ENCODE results near the gene ZBTB7C. TPM values are rescaled to one million over a fixed set of nuclear protein-coding genes. Genes with fewer than 3 reads are reported as not detected.

ZBTB7C gene
- total and polyA plus RNA-seq, 4 donors, result 0.19 to 1.1 (median 0.45) TPM

- Histone ChIP-seq H3K9me3 (ENCODE audit: control insufficient read depth in 4 of 4, low read length in 3 of 4) (no peaks in the 10 kb centered on the region), H3K9ac (ENCODE audit: low read depth in 1 of 2, low read length in 2 of 2) (no peak overlapping the region), H3K4me1 (ENCODE audit: control insufficient read depth in 4 of 4, insufficient read depth in 4 of 4, low read length in 3 of 4) (peaks cover 0 to 7% (median 4%) of the 10 kb centered on the region in 4 donors), H3K4me3 (ENCODE audit: low read depth in 1 of 3, low read length in 3 of 3) (peak overlapping the region in 2 of 3 donors; percentile 46 to 48), H3K36me3 (ENCODE audit: control insufficient read depth in 4 of 4, insufficient read depth in 3 of 4, low read depth in 1 of 4, low read length in 3 of 4) (no peaks in the 10 kb centered on the region), H3K27ac (ENCODE audit: low read depth in 1 of 2, low read length in 2 of 2) (no peak overlapping the region), H3K27me3 (ENCODE audit: control insufficient read depth in 4 of 4, insufficient read depth in 4 of 4, low read length in 3 of 4) (no peaks in the 10 kb centered on the region)
- WGBS, result 6% methylated on average over 68 of the region's 68 CpGs
- TF ChIP-seq FOXA2 (IDR thresholded peaks at IDR 0.05), result no peak
- TF ChIP-seq HNF4A (conservative IDR thresholded peaks at IDR 0.05), result no peak
- TF ChIP-seq TAF1 (conservative IDR thresholded peaks at IDR 0.05), result no peak
- TF ChIP-seq FOXA1 (IDR thresholded peaks at IDR 0.05), result no peak
- TF ChIP-seq RXRA (IDR thresholded peaks at IDR 0.05), result no peak
- TF ChIP-seq YY1 (IDR thresholded peaks at IDR 0.05), result no peak
- TF ChIP-seq EGR1 (IDR thresholded peaks at IDR 0.05; ENCODE audit: low read depth in 2 of 2), result no peak
- no peak for TF ChIP-seq RAD21 (IDR thresholded peaks at IDR 0.05)
- peak; percentile 38 for TF ChIP-seq CTCF (IDR thresholded peaks at IDR 0.05; ENCODE audit: low read depth, low read length, missing input control)
- peak; percentile 62 for DNase-seq (ENCODE audit: low spot score)
These were observed 401.1 kb downstream of the ZBTB7C start for GRCh38 chr18:48007955-48008701.

GRCh38 chr18:48007381-48007780 is 401.8 kb downstream of the ZBTB7C start:
- Histone ChIP-seq H3K4me1 (ENCODE audit: control insufficient read depth in 4 of 4, insufficient read depth in 4 of 4, low read length in 3 of 4) (peaks cover 0 to 7% (median 4%) of the 10 kb centered on the region in 4 donors), H3K9ac (ENCODE audit: low read depth in 1 of 2, low read length in 2 of 2) (no peak overlapping the region), H3K27me3 (ENCODE audit: control insufficient read depth in 4 of 4, insufficient read depth in 4 of 4, low read length in 3 of 4) (no peaks in the 10 kb centered on the region), H3K9me3 (ENCODE audit: control insufficient read depth in 4 of 4, low read length in 3 of 4) (no peaks in the 10 kb centered on the region), H3K36me3 (ENCODE audit: control insufficient read depth in 4 of 4, insufficient read depth in 3 of 4, low read depth in 1 of 4, low read length in 3 of 4) (no peaks in the 10 kb centered on the region), H3K27ac (ENCODE audit: low read depth in 1 of 2, low read length in 2 of 2) (no peak overlapping the region), H3K4me3 (ENCODE audit: low read depth in 1 of 3, low read length in 3 of 3) (no peak overlapping the region)
- no peak for DNase-seq (ENCODE audit: low spot score)
- WGBS, result 97% methylated on average over 10 of the region's 10 CpGs
- TF ChIP-seq MAX (IDR thresholded peaks at IDR 0.05) (no peak), FOXA1 (IDR thresholded peaks at IDR 0.05) (no peak), EGR1 (IDR thresholded peaks at IDR 0.05; ENCODE audit: low read depth in 2 of 2) (no peak), HNF4G (IDR thresholded peaks at IDR 0.05) (no peak), RAD21 (IDR thresholded peaks at IDR 0.05) (no peak), JUND (IDR thresholded peaks at IDR 0.05) (no peak), CTCF (IDR thresholded peaks at IDR 0.05; ENCODE audit: low read depth, low read length, missing input control) (no peak), NR2F2 (IDR thresholded peaks at IDR 0.05) (no peak), SP1 (IDR thresholded peaks at IDR 0.05) (no peak), ATF3 (IDR thresholded peaks at IDR 0.05) (no peak), GABPA (IDR thresholded peaks at IDR 0.05 in 1 of 2, conservative IDR thresholded peaks at IDR 0.05 in 1 of 2) (no peak), REST (IDR thresholded peaks at IDR 0.05) (no peak), RXRA (IDR thresholded peaks at IDR 0.05) (no peak), HNF4A (conservative IDR thresholded peaks at IDR 0.05) (no peak), FOXA2 (IDR thresholded peaks at IDR 0.05) (no peak), TAF1 (conservative IDR thresholded peaks at IDR 0.05) (no peak), ZBTB33 (IDR thresholded peaks at IDR 0.05) (no peak), YY1 (IDR thresholded peaks at IDR 0.05) (no peak)

Data from liver (tissue), 9 donors.